IPS-18c (cell line): ENCODE results near the gene IYD.

Experiments used
- H3K4me3 ChIP-seq: 2 replicates; pipeline ENCODE4 v1.7.0; 2013; ENCODE audit warnings: low read depth, mild to moderate bottlenecking, low read length, moderate library complexity; ENCODE audit not compliant: insufficient read depth
- H3K9me3 ChIP-seq: one replicate; pipeline ENCODE4 v1.6.1; 2013; ENCODE audit warnings: mild to moderate bottlenecking, low read length, moderate library complexity; ENCODE audit not compliant: control insufficient read depth, insufficient read depth

Gene IYD, protein sequence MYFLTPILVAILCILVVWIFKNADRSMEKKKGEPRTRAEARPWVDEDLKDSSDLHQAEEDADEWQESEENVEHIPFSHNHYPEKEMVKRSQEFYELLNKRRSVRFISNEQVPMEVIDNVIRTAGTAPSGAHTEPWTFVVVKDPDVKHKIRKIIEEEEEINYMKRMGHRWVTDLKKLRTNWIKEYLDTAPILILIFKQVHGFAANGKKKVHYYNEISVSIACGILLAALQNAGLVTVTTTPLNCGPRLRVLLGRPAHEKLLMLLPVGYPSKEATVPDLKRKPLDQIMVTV

DNA sequence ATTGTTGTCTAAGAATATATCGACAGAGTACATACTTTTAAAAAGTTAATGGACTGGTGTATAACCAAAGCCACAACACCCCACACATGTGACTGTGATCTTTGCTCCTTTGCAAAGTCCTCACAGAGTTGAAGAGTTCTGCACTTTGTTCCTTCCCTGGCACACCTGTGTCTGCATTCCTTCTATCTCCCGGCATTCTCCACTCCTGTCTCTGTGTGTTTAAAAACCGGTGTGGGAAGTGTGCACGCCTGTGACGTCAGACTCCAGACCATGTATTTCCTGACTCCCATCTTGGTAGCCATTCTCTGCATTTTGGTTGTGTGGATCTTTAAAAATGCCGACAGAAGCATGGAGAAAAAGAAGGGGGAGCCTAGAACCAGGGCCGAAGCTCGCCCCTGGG is at the start of gene IYD:
TSS of gene IYD (plus strand) at position 251 of the 400 bp plus-strand sequence. CDS start at position 271, 20 bp downstream.
- H3K4me3 ChIP-seq: no peak within 1 kb of the TSS
- H3K9me3 ChIP-seq: peaks cover 2% of the 10 kb centered on the region

GRCh38 chr6:150319924-150320323 is 48.9 kb upstream of the IYD start:
- no peaks in the 10 kb centered on the region for H3K9me3 ChIP-seq
- no peak overlapping the region for H3K4me3 ChIP-seq

- H3K9me3 ChIP-seq: no peaks in the 10 kb centered on the region
- H3K4me3 ChIP-seq: no peak overlapping the region
Measured at GRCh38 chr6:150320442-150320841, 48.4 kb upstream of the IYD start.

- no peaks in the 10 kb centered on the region for H3K9me3 ChIP-seq
- H3K4me3 ChIP-seq: no peak overlapping the region
Measured at GRCh38 chr6:150322466-150322871, 46.3 kb upstream of the IYD start.

DNA sequence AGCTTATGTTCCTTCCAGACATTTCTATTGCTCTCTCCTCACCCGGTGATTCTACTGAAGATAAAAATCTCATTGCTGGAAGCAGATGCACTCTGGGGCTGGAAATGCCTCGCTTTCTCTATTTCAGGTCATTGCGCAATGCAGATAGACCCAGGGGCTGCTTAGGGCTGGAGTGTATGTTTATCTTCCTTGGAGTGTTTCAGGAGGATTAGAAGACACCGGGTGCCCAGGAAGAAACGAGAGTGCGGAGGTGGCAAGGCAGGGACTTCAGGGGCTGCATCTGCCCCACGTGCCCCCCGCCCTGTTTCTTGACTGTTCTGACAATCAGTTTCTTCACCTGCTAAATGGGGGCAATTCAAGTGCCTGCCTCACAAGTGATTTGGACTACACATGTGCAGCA is 45.6 kb upstream of the IYD start:
- Histone ChIP-seq H3K4me3 (no peak overlapping the region), H3K9me3 (no peaks in the 10 kb centered on the region)

GRCh38 chr6:150324044-150324443 is 44.8 kb upstream of the IYD start:
- Histone ChIP-seq H3K4me3 (no peak overlapping the region), H3K9me3 (no peaks in the 10 kb centered on the region)

GRCh38 chr6:150325066-150325772 is 43.6 kb upstream of the IYD start:
- no peak overlapping the region for H3K4me3 ChIP-seq
- H3K9me3 ChIP-seq: no peaks in the 10 kb centered on the region

DNA sequence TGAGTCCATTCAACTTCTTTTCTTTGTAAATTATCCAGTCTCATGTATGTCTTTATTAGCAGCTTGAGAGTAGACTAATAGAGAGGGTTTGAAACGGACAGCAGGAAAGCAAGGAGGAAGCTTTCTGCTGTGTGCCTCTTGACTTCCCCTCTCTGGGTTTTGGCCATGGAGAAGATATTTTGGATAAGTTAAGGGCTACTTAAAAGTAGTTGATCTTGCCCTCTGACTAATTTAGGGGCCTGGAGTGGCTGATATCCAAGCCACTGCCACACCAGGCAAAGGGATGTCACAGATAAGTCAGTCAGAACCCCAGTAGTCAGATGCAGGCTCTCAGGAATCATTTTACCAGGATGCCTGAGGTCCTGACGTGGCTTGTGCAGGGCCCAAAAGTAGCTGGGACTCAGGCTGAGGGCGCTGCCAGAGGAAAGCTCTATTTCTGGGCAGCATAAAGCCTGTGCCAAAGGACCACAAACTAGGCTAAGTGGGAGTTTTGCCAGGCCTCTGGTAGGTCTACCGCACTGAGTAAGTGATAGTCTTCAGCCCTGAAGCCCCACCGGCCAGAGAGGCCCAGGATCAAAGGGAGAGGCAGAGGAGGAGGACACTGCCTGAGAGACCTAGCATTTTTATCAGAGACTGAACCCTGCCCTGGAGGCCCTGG is 41.6 kb upstream of the IYD start:
- H3K9me3 ChIP-seq: no peaks in the 10 kb centered on the region
- no peak overlapping the region for H3K4me3 ChIP-seq

- no peak overlapping the region for H3K4me3 ChIP-seq
- H3K9me3 ChIP-seq: no peaks in the 10 kb centered on the region
Measured at GRCh38 chr6:150328744-150329405, 39.9 kb upstream of the IYD start.

DNA sequence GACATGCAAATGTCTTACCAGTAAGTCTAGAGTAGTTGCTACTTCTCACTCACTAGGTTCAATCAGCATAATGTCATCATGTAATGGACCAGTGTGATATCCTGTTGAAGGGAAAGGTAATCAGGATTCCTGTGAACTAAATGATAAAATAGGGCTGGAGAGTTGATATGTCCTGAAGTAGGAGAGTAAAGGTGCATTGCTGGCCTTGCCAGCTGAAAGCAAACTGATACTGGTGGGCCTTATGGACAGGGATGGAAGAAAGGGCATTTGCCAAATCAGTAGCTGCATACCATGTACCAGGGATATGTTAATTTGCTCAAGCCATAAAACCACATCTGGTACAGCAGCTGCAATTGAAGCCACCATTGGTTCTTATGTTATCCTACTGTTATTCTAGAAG is 37.5 kb upstream of the IYD start:
- no peak overlapping the region for H3K4me3 ChIP-seq

GRCh38 chr6:150332939-150333584 is 35.8 kb upstream of the IYD start:
- Histone ChIP-seq H3K4me3 (no peak overlapping the region), H3K9me3 (no peaks in the 10 kb centered on the region)

More for the DNA sequence above, 37.5 kb upstream of the IYD start:
- H3K9me3 ChIP-seq: no peaks in the 10 kb centered on the region

- H3K9me3 ChIP-seq: no peaks in the 10 kb centered on the region
- H3K4me3 ChIP-seq: no peak overlapping the region
Measured at GRCh38 chr6:150333585-150333941, 35.2 kb upstream of the IYD start.

DNA sequence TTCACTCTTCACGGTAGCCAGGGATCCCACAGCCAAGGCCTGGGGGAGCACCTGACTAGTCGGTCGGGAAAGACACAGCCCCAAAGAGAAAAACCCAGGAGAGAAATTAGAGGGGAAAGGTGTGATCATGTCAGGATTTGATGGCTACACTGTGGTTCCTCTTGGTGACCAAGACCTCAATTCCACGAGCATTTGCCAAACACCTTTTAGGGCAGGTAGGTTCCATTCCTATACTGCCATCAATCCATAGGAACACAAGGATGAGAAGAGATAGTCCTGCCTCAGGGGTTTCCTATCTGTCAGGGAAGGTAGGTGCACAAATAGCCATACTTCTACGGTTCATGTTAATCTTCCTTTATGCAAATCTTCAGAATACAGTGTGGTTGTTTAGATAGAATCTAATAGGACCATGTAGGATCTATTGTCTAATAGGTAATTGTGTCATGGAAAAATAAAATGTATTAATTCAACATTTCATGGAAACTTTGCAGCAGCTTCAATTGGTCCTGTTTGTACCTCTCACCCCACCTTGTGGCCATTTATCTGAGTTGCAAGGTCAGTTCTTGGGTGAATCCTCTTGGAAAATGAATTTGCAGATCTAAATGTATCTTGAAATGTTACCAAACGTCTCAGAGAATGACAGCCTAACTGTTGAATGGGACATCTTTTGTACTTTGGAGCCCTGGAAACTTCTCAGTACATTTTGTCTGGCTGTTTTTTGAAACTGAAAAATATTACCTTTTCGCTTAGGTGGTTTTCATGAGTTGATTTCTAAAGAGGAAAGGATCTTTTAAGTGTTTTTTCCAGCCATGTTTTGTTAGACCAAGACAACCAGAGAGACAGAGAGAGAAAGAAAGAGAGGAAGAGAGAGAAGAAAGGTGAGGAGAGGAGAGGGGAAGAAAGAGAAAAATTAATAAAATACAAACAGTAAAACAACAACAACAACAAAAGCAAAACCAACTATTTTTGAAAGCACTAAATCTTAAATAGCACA is 33.7 kb upstream of the IYD start:
- no peaks in the 10 kb centered on the region for H3K9me3 ChIP-seq
- no peak overlapping the region for H3K4me3 ChIP-seq

DNA sequence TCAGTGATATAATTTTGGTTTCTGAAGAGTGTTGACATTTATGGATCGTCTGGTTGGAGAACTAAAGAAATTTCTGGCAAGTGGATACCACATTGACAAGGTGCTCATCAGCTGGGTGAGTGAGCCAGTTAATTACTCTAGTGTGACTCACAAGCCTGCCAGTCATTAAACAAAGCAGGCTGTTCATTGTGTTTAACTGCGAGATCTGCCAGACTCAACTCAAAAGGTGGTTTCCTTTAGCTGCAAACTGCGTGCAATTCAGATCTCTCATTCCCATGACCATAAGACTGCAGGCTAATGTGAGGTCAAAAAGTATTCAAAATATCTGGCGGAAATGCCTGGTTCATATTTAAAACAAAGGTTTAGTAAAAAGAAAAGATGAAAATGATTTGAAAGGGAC is 32.5 kb upstream of the IYD start:
- Histone ChIP-seq H3K9me3 (no peaks in the 10 kb centered on the region), H3K4me3 (no peak overlapping the region)

DNA sequence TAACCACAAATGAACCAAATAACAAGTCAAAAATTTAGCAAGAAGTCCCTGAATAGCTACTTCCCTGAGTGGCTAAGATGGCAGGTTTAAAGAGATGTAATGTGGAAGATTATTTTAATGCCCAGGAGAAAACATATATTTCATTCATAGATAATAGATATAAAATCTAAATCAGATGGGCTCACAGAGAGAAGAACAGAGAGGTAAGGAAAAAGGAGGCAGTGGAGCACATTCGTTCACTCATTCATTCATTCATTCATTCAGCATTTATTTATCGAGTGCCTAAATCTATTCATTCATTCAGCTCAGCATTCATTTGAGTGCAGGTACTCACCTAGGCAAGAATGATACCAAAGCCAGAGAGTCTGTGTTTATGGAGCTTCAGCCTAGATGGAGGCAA is 32.1 kb upstream of the IYD start:
- Histone ChIP-seq H3K9me3 (no peaks in the 10 kb centered on the region), H3K4me3 (no peak overlapping the region)

- Histone ChIP-seq H3K4me3 (no peak overlapping the region), H3K9me3 (no peaks in the 10 kb centered on the region)
Measured at GRCh38 chr6:150342126-150342525, 26.7 kb upstream of the IYD start.
